ENCODE results near the gene TPD52L1.

The TPD52L1 gene

GRCh38 chr6:125190667-125191066 lies 37.1 kb downstream of the TPD52L1 start:
- H2BK120ac ChIP-seq (ENCODE audit: low read depth, low read length): no peak overlapping the region
- no CpG with 5 or more reads among the region's 4 CpGs for WGBS (ENCODE audit: extremely low coverage, insufficient coverage, low lambda C conversion rate)
- no peak overlapping the region for H3K4me3 ChIP-seq (ENCODE audit: low read length)
- H3K79me1 ChIP-seq (ENCODE audit: low read length): no peaks in the 10 kb centered on the region
- H2BK5ac ChIP-seq (ENCODE audit: low read length): no peak overlapping the region
- H3K4me2 ChIP-seq (ENCODE audit: low read length): no peak overlapping the region
- H2AK5ac ChIP-seq (ENCODE audit: low read length): no peak overlapping the region
- DNase-seq: no peak
- H3K23ac ChIP-seq (ENCODE audit: low read length): no peak overlapping the region
- no peak overlapping the region for H3K18ac ChIP-seq (ENCODE audit: low read length)
- no peaks in the 10 kb centered on the region for H3K36me3 ChIP-seq (ENCODE audit: control insufficient read depth, insufficient read depth, low read length)
- H3K56ac ChIP-seq (ENCODE audit: low read length): no peak overlapping the region
- no peaks in the 10 kb centered on the region for H3K79me2 ChIP-seq (ENCODE audit: control insufficient read depth, insufficient read depth, low read length)
- H2BK15ac ChIP-seq (replicated peaks; ENCODE audit: low read depth): no peak overlapping the region
- H3K27ac ChIP-seq (ENCODE audit: low read depth, low read length): no peak overlapping the region
- H3K4ac ChIP-seq (ENCODE audit: low read depth, low read length): no peak overlapping the region
- H3K4me1 ChIP-seq (ENCODE audit: control insufficient read depth, low read depth, low read length): no peaks in the 10 kb centered on the region
- H3K27me3 ChIP-seq (ENCODE audit: insufficient read depth, low read length, poor library complexity): no peaks in the 10 kb centered on the region
- H4K8ac ChIP-seq (ENCODE audit: low read depth, low read length): no peak overlapping the region
- H4K5ac ChIP-seq (ENCODE audit: low read length): no peak overlapping the region
- H3K9ac ChIP-seq (ENCODE audit: low read length): no peak overlapping the region

DNA sequence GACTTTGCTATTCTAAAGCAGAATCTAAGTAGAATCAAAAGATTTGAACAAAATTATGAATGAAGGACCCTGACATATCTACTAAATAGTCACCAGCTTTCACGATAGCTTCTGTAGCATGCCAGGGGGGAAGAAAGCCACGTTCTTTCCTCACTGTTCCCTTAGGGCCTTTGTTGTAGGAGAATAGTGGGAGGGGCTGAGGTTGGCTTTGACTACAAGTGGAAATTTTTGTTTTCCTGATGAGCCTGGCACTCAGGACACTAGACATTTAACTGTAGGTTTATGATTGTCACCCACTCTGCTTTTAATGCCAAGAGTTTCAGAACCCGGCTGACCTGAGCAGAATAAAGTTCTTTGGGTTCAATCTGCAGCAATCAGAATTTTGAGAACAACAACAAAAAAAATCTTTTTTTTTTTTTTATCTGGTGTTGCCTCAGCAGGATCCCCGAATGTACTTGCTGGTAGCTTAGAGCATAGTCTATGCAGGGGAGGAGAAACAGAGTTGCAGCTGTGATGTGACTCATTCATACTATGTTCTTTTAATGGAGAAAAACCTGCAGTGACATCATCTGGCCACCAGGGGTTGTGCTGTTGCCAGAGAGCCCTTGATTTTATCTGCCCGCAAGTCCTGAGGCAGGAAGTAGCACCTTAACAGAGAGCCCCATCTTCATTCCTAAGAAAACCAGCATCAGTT lies 38.5 kb downstream of the TPD52L1 start:
- H3K4me2 ChIP-seq (ENCODE audit: low read length): no peak overlapping the region
- no peaks in the 10 kb centered on the region for H3K27me3 ChIP-seq (ENCODE audit: insufficient read depth, low read length, poor library complexity)
- H3K23ac ChIP-seq (ENCODE audit: low read length): no peak overlapping the region
- no peaks in the 10 kb centered on the region for H3K36me3 ChIP-seq (ENCODE audit: control insufficient read depth, insufficient read depth, low read length)
- no peak overlapping the region for H3K27ac ChIP-seq (ENCODE audit: low read depth, low read length)
- H4K8ac ChIP-seq (ENCODE audit: low read depth, low read length): no peak overlapping the region
- WGBS (ENCODE audit: extremely low coverage, insufficient coverage, low lambda C conversion rate): no CpG with 5 or more reads among the region's 5 CpGs
- no peak overlapping the region for H4K5ac ChIP-seq (ENCODE audit: low read length)
- no peak overlapping the region for H2BK5ac ChIP-seq (ENCODE audit: low read length)
- peak overlapping the region; percentile 28 for H2BK15ac ChIP-seq (replicated peaks; ENCODE audit: low read depth)
- no peaks in the 10 kb centered on the region for H3K79me1 ChIP-seq (ENCODE audit: low read length)
- H3K56ac ChIP-seq (ENCODE audit: low read length): no peak overlapping the region
- H3K4ac ChIP-seq (ENCODE audit: low read depth, low read length): peak overlapping the region; percentile 27
- peak; percentile 95 for DNase-seq
- H3K18ac ChIP-seq (ENCODE audit: low read length): no peak overlapping the region
- no peak overlapping the region for H3K9ac ChIP-seq (ENCODE audit: low read length)
- no peak overlapping the region for H3K4me3 ChIP-seq (ENCODE audit: low read length)
- no peaks in the 10 kb centered on the region for H3K4me1 ChIP-seq (ENCODE audit: control insufficient read depth, low read depth, low read length)
- H3K79me2 ChIP-seq (ENCODE audit: control insufficient read depth, insufficient read depth, low read length): no peaks in the 10 kb centered on the region
- no peak overlapping the region for H2BK120ac ChIP-seq (ENCODE audit: low read depth, low read length)
- no peak overlapping the region for H2AK5ac ChIP-seq (ENCODE audit: low read length)

DNA sequence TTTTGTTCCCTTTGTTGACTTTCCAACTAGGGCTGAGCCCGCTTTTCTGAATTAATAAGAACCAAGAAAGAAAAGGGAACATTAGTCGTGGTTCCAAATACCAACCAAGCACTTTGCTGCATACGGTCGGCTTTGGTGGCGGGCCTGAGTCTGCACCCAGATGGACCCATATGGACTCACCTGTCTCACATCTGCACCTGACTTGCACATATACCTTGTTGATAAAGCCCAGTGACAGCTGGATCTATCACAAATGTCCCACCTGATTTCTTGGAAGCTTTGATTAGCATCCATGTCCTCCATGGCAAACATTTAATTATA lies 39.0 kb downstream of the TPD52L1 start:
- H3K79me2 ChIP-seq (ENCODE audit: control insufficient read depth, insufficient read depth, low read length): no peaks in the 10 kb centered on the region
- no peak overlapping the region for H4K8ac ChIP-seq (ENCODE audit: low read depth, low read length)
- no peak overlapping the region for H3K4me3 ChIP-seq (ENCODE audit: low read length)
- H3K23ac ChIP-seq (ENCODE audit: low read length): no peak overlapping the region
- H3K4me1 ChIP-seq (ENCODE audit: control insufficient read depth, low read depth, low read length): no peaks in the 10 kb centered on the region
- no peaks in the 10 kb centered on the region for H3K27me3 ChIP-seq (ENCODE audit: insufficient read depth, low read length, poor library complexity)
- H4K5ac ChIP-seq (ENCODE audit: low read length): no peak overlapping the region
- WGBS (ENCODE audit: extremely low coverage, insufficient coverage, low lambda C conversion rate): no CpG with 5 or more reads among the region's 5 CpGs
- no peak overlapping the region for H2AK5ac ChIP-seq (ENCODE audit: low read length)
- no peak overlapping the region for H3K4ac ChIP-seq (ENCODE audit: low read depth, low read length)
- H3K36me3 ChIP-seq (ENCODE audit: control insufficient read depth, insufficient read depth, low read length): no peaks in the 10 kb centered on the region
- no peak overlapping the region for H2BK5ac ChIP-seq (ENCODE audit: low read length)
- H3K56ac ChIP-seq (ENCODE audit: low read length): no peak overlapping the region
- no peak overlapping the region for H3K4me2 ChIP-seq (ENCODE audit: low read length)
- no peak overlapping the region for H2BK120ac ChIP-seq (ENCODE audit: low read depth, low read length)
- no peak overlapping the region for H3K9ac ChIP-seq (ENCODE audit: low read length)
- DNase-seq: no peak
- H3K18ac ChIP-seq (ENCODE audit: low read length): no peak overlapping the region
- no peaks in the 10 kb centered on the region for H3K79me1 ChIP-seq (ENCODE audit: low read length)
- H3K27ac ChIP-seq (ENCODE audit: low read depth, low read length): no peak overlapping the region
- H2BK15ac ChIP-seq (replicated peaks; ENCODE audit: low read depth): no peak overlapping the region

DNA sequence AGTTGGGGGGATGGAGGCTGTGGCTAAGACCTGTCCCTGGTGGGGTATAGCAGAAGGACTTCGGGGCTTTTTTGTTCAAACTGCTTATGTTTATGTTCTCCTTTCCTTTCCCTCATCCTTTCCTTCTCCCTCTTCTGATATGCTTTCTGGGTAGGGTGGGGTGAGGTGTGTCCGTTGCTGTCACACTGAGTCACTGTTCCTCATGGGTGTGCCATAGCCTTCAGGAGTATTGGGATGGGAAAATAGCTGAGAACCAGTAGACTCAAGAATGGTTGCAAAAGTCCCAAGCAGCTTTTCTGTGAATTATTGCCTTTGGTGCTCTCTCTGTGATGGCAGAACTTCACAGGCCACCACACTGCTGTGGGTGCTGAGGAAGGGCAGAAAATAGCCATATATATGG lies 39.6 kb downstream of the TPD52L1 start:
- Histone ChIP-seq H3K79me2 (ENCODE audit: control insufficient read depth, insufficient read depth, low read length) (no peaks in the 10 kb centered on the region), H3K36me3 (ENCODE audit: control insufficient read depth, insufficient read depth, low read length) (no peaks in the 10 kb centered on the region), H2BK15ac (replicated peaks; ENCODE audit: low read depth) (no peak overlapping the region), H3K4me1 (ENCODE audit: control insufficient read depth, low read depth, low read length) (peaks cover 2% of the 10 kb centered on the region), H4K8ac (ENCODE audit: low read depth, low read length) (no peak overlapping the region), H3K18ac (ENCODE audit: low read length) (no peak overlapping the region), H3K27me3 (ENCODE audit: insufficient read depth, low read length, poor library complexity) (no peaks in the 10 kb centered on the region), H3K79me1 (ENCODE audit: low read length) (no peaks in the 10 kb centered on the region), H3K4me3 (ENCODE audit: low read length) (no peak overlapping the region), H3K23ac (ENCODE audit: low read length) (no peak overlapping the region), H3K9ac (ENCODE audit: low read length) (no peak overlapping the region), H2BK120ac (ENCODE audit: low read depth, low read length) (no peak overlapping the region), H3K27ac (ENCODE audit: low read depth, low read length) (no peak overlapping the region), H2BK5ac (ENCODE audit: low read length) (no peak overlapping the region), H3K56ac (ENCODE audit: low read length) (no peak overlapping the region), H4K5ac (ENCODE audit: low read length) (no peak overlapping the region), H3K4me2 (ENCODE audit: low read length) (no peak overlapping the region), H2AK5ac (ENCODE audit: low read length) (no peak overlapping the region), H3K4ac (ENCODE audit: low read depth, low read length) (no peak overlapping the region)
- no CpG with 5 or more reads among the region's 2 CpGs for WGBS (ENCODE audit: extremely low coverage, insufficient coverage, low lambda C conversion rate)
- no peak for DNase-seq

DNA sequence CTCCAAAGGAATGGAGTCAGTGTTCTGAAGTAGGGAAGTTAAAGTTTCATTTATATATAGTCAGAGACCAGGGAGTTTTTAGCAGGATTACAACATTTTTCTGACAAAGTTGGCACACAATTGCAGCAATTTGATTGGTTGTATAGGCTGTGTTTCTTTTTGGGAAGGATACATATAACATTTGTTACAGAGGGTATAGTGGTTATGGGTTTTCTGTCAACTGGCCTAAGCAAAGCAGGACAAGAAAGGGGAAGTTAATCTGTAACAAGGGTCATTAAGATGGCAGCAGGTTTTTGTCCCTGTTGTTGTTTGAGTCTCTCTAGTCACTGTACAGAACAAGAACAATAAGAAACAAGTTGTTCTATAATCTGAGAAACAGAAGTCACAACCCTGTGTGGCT lies 41.4 kb downstream of the TPD52L1 start:
- DNase-seq: no peak
- H3K79me2 ChIP-seq (ENCODE audit: control insufficient read depth, insufficient read depth, low read length): no peaks in the 10 kb centered on the region

GRCh38 chr6:125195526-125195925 lies 42.0 kb downstream of the TPD52L1 start:
- Histone ChIP-seq H3K23ac (ENCODE audit: low read length) (no peak overlapping the region), H3K9ac (ENCODE audit: low read length) (no peak overlapping the region), H3K36me3 (ENCODE audit: control insufficient read depth, insufficient read depth, low read length) (no peaks in the 10 kb centered on the region), H3K18ac (ENCODE audit: low read length) (no peak overlapping the region), H3K79me1 (ENCODE audit: low read length) (no peaks in the 10 kb centered on the region), H3K4me2 (ENCODE audit: low read length) (no peak overlapping the region), H3K27me3 (ENCODE audit: insufficient read depth, low read length, poor library complexity) (no peaks in the 10 kb centered on the region), H2BK5ac (ENCODE audit: low read length) (no peak overlapping the region), H3K4ac (ENCODE audit: low read depth, low read length) (no peak overlapping the region), H2AK5ac (ENCODE audit: low read length) (no peak overlapping the region), H3K27ac (ENCODE audit: low read depth, low read length) (no peak overlapping the region), H2BK15ac (replicated peaks; ENCODE audit: low read depth) (no peak overlapping the region), H3K79me2 (ENCODE audit: control insufficient read depth, insufficient read depth, low read length) (no peaks in the 10 kb centered on the region), H3K4me3 (ENCODE audit: low read length) (no peak overlapping the region), H4K5ac (ENCODE audit: low read length) (no peak overlapping the region), H3K4me1 (ENCODE audit: control insufficient read depth, low read depth, low read length) (peaks cover 2% of the 10 kb centered on the region), H4K8ac (ENCODE audit: low read depth, low read length) (no peak overlapping the region), H2BK120ac (ENCODE audit: low read depth, low read length) (no peak overlapping the region), H3K56ac (ENCODE audit: low read length) (no peak overlapping the region)
- WGBS (ENCODE audit: extremely low coverage, insufficient coverage, low lambda C conversion rate): 100% methylated on average over 1 of the region's 3 CpGs
- DNase-seq: peak; percentile 34

More for the DNA sequence above, 41.4 kb downstream of the TPD52L1 start:
- no peak overlapping the region for H2BK120ac ChIP-seq (ENCODE audit: low read depth, low read length)
- H3K56ac ChIP-seq (ENCODE audit: low read length): no peak overlapping the region
- H2BK15ac ChIP-seq (replicated peaks; ENCODE audit: low read depth): no peak overlapping the region
- H3K23ac ChIP-seq (ENCODE audit: low read length): no peak overlapping the region
- no peak overlapping the region for H3K27ac ChIP-seq (ENCODE audit: low read depth, low read length)
- H3K27me3 ChIP-seq (ENCODE audit: insufficient read depth, low read length, poor library complexity): no peaks in the 10 kb centered on the region
- H3K4ac ChIP-seq (ENCODE audit: low read depth, low read length): no peak overlapping the region
- H3K36me3 ChIP-seq (ENCODE audit: control insufficient read depth, insufficient read depth, low read length): no peaks in the 10 kb centered on the region
- H2BK5ac ChIP-seq (ENCODE audit: low read length): no peak overlapping the region
- H2AK5ac ChIP-seq (ENCODE audit: low read length): no peak overlapping the region
- H3K4me3 ChIP-seq (ENCODE audit: low read length): no peak overlapping the region
- H3K79me1 ChIP-seq (ENCODE audit: low read length): no peaks in the 10 kb centered on the region
- no peak overlapping the region for H4K8ac ChIP-seq (ENCODE audit: low read depth, low read length)
- peaks cover 2% of the 10 kb centered on the region for H3K4me1 ChIP-seq (ENCODE audit: control insufficient read depth, low read depth, low read length)
- H3K18ac ChIP-seq (ENCODE audit: low read length): no peak overlapping the region
- no peak overlapping the region for H4K5ac ChIP-seq (ENCODE audit: low read length)
- no peak overlapping the region for H3K9ac ChIP-seq (ENCODE audit: low read length)
- no peak overlapping the region for H3K4me2 ChIP-seq (ENCODE audit: low read length)

Measured in mesendoderm (in vitro differentiated cells).